Measurements from ENCODE around the gene RAB3C. TPM values are rescaled to one million over a fixed set of nuclear protein-coding genes. Genes with fewer than 3 reads are reported as not detected.

RAB3C gene
- total RNA-seq, 1 donor from 2014 or later = 0.30 TPM

DNA sequence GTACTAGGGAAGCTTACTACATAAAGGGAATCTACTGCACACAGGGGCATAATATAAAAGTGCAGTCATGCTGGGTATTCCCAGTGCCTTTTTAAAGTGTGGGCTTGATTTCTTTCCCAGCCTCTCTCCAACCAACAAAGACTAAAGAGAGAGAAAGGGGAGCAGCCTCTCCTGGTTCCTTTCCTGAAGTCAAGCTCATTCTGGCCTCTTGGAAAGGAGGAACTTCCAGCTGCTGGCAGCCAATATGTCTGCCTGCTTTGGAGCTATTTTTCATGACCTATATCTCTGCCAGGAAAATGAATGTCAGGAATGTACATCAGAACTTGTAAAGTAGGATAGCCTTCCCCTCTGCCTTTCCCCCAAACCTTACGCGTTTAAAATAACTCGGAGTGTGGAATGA, 57.1 kb downstream of the RAB3C start:
- TF ChIP-seq, protein P1, sequence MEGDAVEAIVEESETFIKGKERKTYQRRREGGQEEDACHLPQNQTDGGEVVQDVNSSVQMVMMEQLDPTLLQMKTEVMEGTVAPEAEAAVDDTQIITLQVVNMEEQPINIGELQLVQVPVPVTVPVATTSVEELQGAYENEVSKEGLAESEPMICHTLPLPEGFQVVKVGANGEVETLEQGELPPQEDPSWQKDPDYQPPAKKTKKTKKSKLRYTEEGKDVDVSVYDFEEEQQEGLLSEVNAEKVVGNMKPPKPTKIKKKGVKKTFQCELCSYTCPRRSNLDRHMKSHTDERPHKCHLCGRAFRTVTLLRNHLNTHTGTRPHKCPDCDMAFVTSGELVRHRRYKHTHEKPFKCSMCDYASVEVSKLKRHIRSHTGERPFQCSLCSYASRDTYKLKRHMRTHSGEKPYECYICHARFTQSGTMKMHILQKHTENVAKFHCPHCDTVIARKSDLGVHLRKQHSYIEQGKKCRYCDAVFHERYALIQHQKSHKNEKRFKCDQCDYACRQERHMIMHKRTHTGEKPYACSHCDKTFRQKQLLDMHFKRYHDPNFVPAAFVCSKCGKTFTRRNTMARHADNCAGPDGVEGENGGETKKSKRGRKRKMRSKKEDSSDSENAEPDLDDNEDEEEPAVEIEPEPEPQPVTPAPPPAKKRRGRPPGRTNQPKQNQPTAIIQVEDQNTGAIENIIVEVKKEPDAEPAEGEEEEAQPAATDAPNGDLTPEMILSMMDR (IDR thresholded peaks at IDR 0.05) = no peak
- ATAC-seq (no peak), DNase-seq (no peak)
- intact Hi-C loops (cut with DNase I) = no loop called here
- no peak overlapping the region for H3K27ac ChIP-seq
- H3K36me3 ChIP-seq = no peaks in the 10 kb centered on the region
- no peaks in the 10 kb centered on the region for H3K4me1 ChIP-seq
- H3K4me3 ChIP-seq = no peak overlapping the region
- no peaks in the 10 kb centered on the region for H3K9me3 ChIP-seq
- H3K27me3 ChIP-seq (ENCODE audit: low read depth) = no peaks in the 10 kb centered on the region

GRCh38 chr5:58641533-58641932, 58.7 kb downstream of the RAB3C start:
- no peaks in the 10 kb centered on the region for H3K27me3 ChIP-seq (ENCODE audit: low read depth)
- no peaks in the 10 kb centered on the region for H3K4me1 ChIP-seq
- H3K27ac ChIP-seq = no peak overlapping the region
- H3K9me3 ChIP-seq = no peaks in the 10 kb centered on the region
- no peak for ATAC-seq
- intact Hi-C loops (cut with DNase I) = no loop called here
- DNase-seq = no peak
- H3K36me3 ChIP-seq = no peaks in the 10 kb centered on the region
- no peak overlapping the region for H3K4me3 ChIP-seq
- TF ChIP-seq, protein P1 (IDR thresholded peaks at IDR 0.05) = no peak

- H3K27ac ChIP-seq = no peak overlapping the region
- ATAC-seq (no peak), DNase-seq (no peak)
- H3K4me1 ChIP-seq = no peaks in the 10 kb centered on the region
- H3K4me3 ChIP-seq = no peak overlapping the region
- H3K27me3 ChIP-seq (ENCODE audit: low read depth) = no peaks in the 10 kb centered on the region
- intact Hi-C loops (cut with DNase I) = no loop called here
- H3K36me3 ChIP-seq = no peaks in the 10 kb centered on the region
- TF ChIP-seq, protein P1 (IDR thresholded peaks at IDR 0.05) = no peak
- no peaks in the 10 kb centered on the region for H3K9me3 ChIP-seq
Measured at GRCh38 chr5:58648846-58649245, 66.0 kb downstream of the RAB3C start.

DNA sequence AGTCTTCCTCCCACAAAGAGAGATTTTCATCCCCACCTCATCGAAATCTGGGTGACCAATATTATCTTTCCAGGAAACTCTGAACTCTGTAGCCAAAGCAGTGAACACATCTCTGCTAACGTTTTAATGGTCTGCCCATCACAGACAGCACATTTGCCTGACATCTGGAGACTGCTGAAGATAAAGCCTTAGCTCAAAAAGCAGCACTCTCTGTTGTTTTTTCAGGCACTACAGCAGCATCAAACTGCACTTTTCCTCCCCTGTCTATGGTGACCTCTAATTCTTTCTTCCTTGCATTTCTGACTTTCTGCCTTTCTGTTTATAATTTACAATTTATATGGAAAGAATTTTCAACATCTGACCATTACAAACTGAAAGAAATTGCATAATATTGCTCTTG, 66.8 kb downstream of the RAB3C start:
- DNase-seq = no peak
- Histone ChIP-seq H3K4me1 (no peaks in the 10 kb centered on the region), H3K36me3 (no peaks in the 10 kb centered on the region), H3K4me3 (no peak overlapping the region), H3K9me3 (no peaks in the 10 kb centered on the region), H3K27me3 (ENCODE audit: low read depth) (no peaks in the 10 kb centered on the region), H3K27ac (no peak overlapping the region)
- intact Hi-C loops (cut with DNase I) = no loop called here
- no peak for ATAC-seq
- TF ChIP-seq, protein P1 (IDR thresholded peaks at IDR 0.05) = no peak

DNA sequence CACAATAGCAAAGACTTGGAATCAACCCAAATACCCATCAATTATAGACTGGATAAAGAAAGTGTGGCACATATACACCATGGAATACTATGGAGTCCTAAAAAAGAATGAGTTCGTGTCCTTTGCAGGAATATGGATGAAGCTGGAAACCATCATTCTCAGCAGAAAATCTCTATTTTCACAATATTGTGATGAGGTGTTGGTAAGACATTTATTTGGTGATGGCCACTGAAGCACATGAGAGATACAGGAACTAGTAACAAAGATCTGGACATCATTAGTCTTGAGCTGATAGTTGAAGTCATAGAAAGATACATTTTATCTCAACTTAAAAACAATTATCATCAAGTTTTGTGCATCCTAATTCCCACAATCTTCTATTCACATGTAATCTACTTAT, 70.6 kb downstream of the RAB3C start:
- Histone ChIP-seq H3K27me3 (ENCODE audit: low read depth) (no peaks in the 10 kb centered on the region), H3K27ac (no peak overlapping the region), H3K4me1 (no peaks in the 10 kb centered on the region), H3K4me3 (no peak overlapping the region), H3K9me3 (peaks cover 2% of the 10 kb centered on the region), H3K36me3 (no peaks in the 10 kb centered on the region)
- TF ChIP-seq, protein P1 (IDR thresholded peaks at IDR 0.05) = no peak
- DNase-seq = no peak
- intact Hi-C loops (cut with DNase I) = no loop called here
- no peak for ATAC-seq

GRCh38 chr5:58666141-58666540, 83.3 kb downstream of the RAB3C start:
- H3K4me1 ChIP-seq = peaks cover 4% of the 10 kb centered on the region
- TF ChIP-seq, protein P1 (IDR thresholded peaks at IDR 0.05) = no peak
- no peak for DNase-seq
- no peaks in the 10 kb centered on the region for H3K36me3 ChIP-seq
- H3K9me3 ChIP-seq = no peaks in the 10 kb centered on the region
- H3K27me3 ChIP-seq (ENCODE audit: low read depth) = no peaks in the 10 kb centered on the region
- H3K4me3 ChIP-seq = no peak overlapping the region
- ATAC-seq = peak in 1 of 2 donors; percentile 62
- intact Hi-C loops (cut with DNase I) = no loop called here
- no peak overlapping the region for H3K27ac ChIP-seq

Data from lower lobe of right lung (tissue), 2 donors.